A172 (cell line): ENCODE results near the gene CELF6. TPM values are rescaled to one million over a fixed set of nuclear protein-coding genes. Genes with fewer than 3 reads are reported as not detected.

Source experiments
- DNase-seq: peaks from one replicate; pipeline ENCODE4 v3.0.0-alpha.2; 2015; ENCODE audit warnings: low spot score
- total RNA-seq: library from RNA; depleted of rRNA; stranded (reverse); fragments of >200 nt; shearing (Covaris generic); gene quantifications from 2 replicates; pipeline ENCODE4 v1.2.3, GENCODE V29; 2014; rRNA removed

CELF6 gene
- total RNA-seq, result not detected in 2 replicates

DNA sequence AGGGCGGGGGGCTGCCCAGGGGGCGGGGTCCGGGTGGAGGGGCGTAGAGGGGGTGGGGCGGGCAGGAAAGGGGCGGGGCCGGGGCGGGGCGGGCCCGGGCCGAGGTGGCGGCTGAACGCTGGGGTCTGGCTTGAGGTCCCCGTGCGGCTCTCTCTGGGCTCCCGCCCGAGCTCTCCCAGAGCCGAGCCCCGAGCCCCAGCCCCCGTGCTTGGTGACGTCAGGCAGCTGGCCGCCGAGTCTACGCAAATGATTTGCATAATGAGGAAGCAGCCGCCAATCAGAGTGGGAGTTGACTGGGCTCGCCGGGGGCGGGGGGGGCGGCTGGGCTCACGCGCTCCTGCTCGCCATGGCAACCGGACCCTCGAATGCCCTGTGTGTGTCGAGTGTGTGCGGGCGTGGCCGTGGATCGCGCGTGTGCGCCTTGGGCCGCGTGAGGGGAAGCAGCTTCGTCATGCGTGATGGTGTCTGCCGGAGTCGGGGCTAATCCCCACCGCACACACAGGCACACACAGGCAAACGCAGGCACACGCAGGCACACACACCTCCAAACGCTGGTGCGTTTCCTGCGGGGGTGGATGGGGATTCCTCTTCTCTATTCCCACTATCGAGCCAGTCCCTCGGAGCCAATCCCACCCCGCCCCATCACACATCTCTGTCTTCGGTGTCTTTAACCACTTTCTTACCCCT lies at the start of gene CELF6:
CELF6 (minus strand) TSS at position 173 of the 687 bp plus-strand sequence. CDS start 283 bp downstream, outside the sequence.
- peak; percentile 57 for DNase-seq

DNA sequence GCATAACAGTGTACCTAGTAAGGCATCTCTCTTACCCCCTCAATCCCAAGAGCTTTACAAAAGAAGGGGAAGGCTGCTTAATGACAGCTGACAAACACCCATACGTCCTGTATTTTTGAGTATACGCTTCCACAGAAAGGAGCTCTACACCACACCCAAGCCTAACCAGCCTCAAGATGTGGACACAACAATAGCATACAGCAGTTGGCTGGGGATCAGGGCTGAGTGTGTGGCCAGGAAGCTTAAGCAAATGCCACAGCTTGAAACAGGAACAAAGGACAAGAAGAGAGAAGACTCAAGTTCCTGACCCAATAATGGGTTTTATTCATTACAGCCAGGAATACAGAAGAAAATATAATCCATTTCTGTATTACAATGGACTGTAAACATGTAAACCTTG lies 48.9 kb upstream of the CELF6 start:
- DNase-seq, result no peak

DNA sequence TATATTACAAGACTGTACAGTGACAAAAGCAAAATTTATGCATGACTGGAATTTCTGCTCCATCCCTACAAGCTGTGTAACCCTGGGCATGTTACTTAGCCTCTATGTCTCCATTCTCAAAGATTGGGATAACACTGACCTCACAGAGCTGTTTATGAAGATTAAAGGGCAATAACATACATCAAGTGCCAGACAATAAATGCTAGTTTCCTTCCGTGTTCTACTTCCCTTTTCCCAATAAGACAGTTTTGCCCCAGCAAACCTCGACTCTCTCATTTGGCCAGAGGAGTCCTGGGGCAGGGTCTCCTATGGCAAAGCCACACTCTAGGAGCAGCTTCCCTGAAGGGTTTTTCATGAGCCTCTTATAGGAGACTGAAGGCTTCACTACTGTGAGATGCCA lies 48.4 kb upstream of the CELF6 start:
- DNase-seq, result no peak

DNA sequence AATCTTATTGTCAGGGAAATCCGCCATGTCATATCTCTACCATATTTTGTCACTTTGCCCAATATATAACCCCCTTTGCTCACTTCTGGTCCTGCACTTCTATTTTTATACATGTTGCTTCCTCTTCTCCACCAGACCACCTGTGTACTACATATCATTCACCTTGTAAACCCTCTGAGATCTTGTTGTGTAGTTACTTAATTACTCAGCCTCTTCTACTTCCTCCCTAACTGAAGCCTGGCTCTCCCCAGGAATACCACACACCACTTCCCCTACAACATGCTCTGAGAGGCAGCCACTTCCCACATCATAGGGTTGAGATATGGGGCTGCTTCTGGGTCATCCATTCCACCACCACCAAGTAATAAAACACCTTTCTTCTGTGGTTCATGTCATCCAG lies 45.9 kb upstream of the CELF6 start:
- DNase-seq, result no peak

DNA sequence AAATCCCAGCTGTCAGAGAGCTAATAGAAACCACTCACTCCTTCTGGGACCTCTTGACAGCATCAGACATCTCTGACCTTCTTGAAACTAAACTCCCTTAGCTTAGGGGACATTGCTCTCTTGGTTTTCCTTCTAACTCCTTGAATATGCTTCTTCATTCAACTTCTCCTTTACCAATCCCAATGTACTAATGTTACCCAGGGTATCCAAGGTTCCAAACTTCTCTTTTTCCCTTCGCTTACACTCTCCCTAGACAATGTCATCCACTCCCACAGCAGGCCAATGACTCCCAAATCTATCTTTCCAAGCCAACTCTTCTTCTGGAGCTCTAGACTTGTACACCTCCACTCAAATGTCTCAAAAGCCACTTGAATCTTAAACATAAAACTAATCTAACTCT lies 41.2 kb upstream of the CELF6 start:
- no peak for DNase-seq

DNA sequence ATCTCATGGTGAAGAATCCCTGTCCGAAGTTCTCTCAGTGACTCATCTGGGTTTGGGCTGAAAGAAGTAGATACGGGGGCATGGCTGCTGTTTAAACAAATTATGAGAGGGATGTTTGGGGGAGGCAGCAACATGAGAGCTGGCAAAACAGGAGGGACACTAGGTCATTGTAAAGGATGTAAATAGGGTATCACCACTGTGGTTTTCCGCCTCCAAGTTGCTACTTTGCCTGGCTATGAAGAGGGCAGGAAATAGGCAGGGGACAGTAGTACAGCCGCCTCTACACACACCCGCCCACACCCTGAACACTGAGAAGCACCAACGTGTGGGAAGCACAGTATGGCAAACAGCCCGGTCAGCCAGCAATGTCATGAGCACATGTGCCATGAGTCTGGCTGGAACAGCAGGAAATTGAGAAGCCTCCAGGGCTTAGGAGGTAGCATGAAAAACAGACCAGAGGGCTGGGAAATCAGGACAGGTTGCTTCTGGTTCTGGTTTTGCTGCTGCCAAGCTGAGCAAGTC lies 38.8 kb upstream of the CELF6 start:
- peak; percentile 69 for DNase-seq

DNA sequence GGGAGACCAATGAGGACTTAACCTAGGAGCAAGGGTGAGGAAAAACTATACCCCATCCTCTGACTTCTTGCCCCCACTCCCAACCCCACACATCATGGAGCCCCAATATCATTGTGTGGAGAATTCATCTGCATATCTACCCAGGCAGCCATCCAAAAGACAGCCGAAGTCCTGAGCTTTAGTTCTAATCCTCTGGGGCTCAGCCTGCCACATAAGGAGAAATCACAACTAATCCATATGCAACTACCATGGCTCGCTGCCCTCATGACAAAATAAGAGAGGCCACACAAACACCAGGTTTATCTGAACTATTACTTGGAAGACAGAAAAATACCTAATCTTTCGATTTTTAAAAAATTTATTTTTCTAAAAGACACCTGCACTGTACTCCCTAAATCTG lies 38.2 kb upstream of the CELF6 start:
- DNase-seq, result no peak

DNA sequence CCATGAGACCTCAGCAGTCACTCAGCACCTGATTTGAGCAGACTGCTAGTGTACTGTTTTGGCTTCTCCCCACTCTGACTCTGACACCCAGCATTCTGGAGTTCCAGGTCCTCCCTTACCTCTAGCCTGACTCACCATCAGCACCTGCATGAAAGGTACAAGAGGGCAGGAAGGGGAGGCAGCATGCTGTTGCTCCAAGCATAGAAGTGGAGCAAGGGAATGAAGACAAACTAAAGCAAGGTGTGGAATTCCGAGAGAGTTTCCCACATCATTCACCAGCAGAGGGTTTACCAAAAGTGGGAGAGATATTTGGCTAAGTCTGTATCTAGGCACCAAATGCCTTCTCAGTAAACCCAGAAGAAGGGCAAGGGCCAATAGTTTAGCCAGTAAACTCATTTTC lies 34.5 kb upstream of the CELF6 start:
- DNase-seq, result no peak

DNA sequence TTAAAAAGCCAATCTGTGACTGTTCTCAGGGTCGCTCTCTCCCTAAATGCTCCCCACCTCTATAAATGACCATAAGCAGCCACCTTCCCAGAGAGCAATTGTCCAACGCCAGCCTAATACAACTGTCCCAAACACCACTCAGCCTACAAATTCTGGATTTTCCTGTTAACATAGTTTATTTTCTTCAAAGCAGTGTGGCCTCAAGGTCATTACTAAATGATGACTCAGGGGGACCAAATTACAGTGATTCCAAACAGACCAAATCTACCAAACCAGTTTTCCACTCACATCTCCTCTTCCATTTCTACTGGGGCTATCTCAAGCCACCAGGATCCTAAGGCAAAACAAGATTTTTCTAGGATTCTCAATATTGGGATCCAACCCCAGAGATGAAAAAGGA lies 33.3 kb upstream of the CELF6 start:
- no peak for DNase-seq

DNA sequence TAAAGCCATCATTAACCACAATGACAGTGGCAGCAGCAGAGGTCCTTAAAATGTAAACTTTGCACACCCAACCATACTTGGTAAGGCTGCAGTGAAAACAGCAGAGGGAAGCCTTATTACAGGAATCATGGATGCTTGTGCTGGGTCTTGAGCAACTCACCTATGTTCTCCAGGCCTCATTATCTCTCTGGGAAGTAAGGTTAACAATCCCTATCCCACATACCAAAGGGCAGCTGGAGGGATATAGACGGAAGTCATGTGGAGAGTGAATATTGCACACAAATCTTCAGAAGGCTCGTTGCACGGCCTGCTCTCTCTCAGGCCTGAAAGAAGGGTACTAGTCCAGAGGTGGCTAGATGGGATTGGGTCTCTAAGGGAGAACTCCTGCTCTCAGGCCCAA lies 25.8 kb upstream of the CELF6 start:
- DNase-seq, result no peak

DNA sequence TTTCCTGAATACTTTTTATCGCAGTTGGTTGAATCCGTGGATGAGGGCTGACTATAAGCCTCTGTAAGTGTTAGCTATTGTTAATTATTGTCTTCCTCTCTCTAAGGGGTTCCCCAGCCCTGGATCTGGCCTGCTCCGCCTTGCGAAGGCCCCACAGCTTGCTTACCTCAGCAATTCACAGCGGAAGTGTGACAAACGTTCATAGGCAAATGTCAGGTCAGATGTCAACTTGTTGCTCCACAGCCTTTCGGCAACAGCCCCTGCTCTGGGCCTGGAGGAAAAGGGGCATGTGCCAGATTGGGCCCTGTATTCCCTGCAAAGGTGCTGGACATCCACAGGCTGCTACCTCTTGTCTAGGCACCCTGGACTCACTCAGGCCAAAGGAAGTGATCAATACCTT lies 25.3 kb upstream of the CELF6 start:
- DNase-seq, result no peak

DNA sequence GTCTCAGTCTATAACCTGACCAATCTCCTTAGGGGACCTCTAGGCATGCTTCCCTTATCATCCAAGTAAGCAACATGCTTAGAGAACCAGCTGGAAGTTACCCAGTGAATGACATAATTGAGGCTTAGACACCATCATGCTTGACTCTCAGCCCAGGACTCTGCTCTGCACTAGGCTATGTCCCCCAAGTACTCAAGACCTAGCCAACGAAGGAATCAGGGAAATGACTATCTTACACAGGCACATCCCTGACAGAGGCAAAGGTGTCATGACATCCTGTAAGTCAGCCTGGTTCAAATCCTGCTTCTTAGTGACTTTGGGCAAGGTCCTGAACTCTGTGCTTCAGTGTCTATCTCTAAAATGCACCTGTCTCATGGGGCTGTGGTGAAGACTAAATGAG lies 24.6 kb upstream of the CELF6 start:
- no peak for DNase-seq

DNA sequence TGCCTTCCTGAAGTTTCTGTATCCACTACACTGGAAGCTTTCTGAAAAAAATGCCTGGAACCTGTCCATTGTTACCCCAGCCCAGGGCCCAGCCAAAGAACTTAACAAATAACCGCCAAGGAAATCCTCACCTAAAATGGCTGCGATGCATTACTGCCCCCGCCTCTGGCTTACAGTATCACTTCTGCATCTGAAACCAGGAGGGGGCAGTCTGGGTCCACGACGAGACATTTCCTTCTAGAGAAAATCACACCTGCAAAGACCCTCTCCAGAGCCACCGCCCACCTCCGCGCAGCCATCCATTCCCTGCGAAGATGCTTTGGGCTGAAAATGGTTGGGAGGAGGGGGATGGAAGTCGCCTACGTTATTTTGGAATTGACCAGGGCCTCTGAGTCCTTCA lies 22.4 kb upstream of the CELF6 start:
- DNase-seq, result peak; percentile 16

DNA sequence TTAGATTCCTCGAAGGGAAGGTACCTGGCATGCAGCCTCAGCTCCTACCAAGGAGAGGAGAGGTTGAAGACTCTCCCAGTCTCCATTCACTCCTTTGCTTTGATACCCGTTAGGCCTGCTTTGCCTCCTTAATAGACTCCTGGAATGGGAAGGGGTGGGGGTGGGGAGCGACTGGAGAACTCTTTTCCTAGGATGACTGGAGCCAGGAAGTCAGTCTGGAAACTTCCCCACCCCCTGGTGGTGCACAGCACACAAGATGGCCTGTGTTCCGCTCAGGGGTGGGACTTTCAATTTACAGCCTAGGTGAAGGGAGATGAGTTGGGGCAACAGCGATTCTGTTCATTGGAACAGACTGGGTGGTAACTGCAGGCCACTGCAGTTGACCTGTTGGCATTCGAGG lies 21.4 kb upstream of the CELF6 start:
- DNase-seq, result peak; percentile 15

DNA sequence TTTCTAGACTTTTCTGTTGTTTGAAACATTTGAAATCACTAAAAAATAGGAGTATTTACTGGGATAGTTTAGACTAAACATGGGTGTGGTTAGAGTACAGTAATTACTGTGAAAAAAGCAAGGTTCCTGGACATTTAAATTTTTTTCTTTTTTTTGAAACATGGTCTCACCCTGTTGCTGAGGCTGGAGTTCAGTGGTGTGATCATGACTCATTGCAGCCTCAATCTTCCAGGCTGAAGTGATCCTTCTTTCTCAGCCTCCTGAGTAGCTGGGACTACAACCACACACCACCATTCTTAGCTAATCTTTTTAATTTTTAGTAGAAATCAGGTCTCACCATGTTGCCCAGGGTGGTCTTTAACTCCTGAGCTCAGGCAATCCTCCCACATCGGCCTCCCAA lies 20.4 kb upstream of the CELF6 start:
- peak; percentile 26 for DNase-seq

DNA sequence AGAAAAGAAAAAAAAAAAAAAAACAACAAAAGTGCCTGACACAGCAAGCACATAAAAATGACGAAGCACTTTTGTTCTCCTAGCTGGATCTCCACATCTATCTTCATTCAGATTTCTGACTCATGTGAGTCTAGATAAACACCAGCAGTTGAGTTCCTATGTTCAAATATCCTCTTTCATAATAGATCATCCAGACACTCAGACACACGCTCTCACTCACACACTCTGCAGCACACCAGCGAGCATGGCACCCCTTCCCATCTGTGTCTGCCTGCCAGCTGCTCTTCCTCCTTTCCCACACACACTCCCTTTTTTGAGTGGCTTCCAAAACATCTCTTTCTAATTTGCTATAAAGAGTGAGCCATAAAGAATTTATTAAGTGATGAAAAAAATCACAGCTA lies 19.8 kb upstream of the CELF6 start:
- DNase-seq, result peak; percentile 73

DNA sequence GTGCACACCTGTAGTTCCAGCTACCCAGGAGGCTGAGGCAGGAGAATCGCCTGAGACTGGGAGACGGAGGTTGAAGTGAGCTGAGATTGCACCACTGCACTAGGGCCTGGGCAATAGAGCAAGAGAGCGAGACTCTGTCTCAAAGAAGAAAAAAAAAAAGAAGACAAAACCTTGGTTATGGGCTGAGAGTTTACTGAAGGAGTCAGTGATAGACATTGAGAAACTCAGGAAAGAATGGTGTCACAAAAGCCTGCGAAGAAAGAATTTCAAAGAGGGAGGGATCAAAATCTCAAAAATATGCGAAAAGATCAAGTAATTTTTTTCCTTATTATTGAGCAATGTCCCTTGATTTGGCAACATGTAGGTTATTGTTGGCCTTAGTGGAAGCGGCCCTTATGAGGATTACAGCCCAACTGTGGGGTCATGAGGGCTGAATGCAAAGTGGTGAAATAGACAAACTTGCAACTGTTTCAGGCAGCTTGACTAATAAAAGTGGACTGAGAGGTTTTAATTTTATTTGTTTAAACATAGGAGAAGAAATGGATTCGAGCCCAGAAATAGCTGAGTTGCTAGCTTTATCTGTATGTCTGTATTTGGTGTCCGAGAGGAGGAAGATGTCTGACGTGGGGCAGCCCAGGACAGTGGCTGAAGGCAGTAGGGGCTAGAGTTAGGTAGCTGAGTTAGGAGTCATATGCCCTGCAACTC lies 18.8 kb upstream of the CELF6 start:
- DNase-seq, result no peak

DNA sequence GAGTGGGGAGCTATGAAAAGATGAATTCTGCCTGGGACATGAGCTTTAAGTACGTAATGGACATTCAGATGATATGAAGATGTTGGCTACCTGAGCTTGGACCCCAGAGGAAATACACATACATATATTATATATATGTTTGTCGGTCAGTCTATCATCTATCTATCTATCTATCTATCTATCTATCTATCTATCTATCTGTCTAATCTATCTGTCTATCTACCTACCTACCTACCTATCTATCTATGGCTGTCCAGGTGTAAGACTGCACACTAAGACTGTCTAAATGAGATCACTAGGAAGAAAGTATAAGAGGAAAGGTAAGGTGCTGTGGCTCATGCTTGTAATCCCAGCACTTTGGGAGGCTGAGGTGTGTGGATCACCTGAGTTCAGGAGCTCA lies 18.2 kb upstream of the CELF6 start:
- DNase-seq, result no peak

DNA sequence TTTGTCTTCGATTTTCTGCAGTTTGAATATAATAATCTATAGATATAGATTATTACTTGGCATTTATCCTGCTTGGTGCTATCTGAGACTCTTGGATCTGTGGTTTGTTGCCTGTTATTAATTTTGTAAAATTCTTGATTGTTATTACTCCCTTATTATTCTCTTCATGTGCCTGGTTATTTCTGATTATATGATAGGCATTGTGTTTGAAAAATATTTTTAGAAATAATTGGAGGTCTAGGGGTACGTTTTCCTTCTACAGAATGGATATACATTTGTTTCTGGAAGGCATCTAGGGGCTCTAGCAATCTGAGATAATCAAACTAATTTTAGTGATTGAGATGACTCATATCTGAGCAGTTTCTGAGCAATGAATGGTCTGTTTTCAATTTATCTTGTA lies 14.9 kb upstream of the CELF6 start:
- no peak for DNase-seq

DNA sequence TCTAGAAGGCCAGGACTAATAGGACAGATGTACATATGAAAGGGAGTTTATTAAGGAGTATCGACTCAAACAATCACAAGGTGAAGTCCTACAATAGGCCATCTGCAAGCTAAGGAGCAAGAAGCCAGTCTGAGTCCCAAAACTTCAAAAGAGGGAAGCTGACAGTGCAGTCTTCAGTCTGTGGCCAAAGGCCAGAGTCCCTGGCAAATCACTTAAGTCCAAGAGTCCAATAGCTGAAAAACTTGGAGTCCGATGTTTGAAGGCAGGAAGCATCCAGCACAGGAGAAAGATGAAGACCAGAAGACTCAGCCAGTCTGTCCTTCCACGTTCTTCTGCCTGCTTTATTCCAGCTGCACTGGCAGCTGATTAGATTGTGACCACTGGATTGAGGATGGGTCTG lies 11.1 kb upstream of the CELF6 start:
- no peak for DNase-seq

DNA sequence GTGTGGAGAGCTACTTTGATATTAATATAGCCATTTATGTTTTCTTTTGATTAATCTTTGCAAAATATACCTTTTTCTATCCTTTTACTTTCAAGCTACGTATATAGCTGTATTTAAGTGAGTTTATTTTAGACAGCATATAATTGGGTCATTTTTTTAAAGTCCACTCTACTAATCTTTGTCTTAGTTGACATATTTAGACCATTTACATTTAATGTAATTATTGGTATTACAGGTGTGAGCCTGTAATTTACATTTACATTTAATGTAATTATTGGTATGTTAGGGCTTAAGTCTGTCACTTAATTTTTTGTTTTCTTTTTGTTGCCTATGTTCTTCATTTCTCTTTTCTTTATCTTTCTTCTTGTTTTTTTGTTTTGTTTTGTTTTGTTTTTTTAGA lies 3.8 kb upstream of the CELF6 start:
- DNase-seq, result no peak

DNA sequence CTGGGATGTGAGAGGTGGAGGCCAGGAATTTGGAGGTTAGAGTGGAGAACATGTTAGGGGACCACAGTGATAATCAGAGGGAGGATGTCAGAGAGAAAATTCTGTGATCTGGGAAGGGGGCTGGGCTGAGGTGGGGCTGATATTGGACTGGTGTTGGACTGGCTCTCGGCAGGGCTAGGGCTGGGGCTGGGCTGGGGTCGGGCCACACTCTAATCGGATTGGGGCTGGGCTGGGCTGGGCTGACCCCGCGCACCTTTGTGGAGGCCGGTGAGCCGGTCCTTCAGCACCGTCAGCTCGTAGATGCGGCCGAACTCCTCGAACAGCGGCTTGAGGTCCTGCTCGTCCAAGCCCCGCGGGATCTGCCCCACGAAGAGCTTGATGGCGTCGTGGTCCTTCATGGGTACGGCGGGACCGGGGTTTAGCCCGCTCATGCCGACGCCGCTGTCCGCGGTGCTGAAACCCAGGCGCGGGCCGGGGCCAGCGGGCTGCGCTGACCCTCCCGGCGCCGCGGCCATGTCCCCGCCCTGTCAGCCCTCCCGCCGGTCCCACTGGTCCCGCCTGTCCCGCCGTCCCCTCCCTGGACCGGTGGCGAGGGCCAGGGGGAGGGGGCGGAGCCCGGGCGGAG lies 485 bp downstream of the CELF6 start:
- DNase-seq, result peak; percentile 45

DNA sequence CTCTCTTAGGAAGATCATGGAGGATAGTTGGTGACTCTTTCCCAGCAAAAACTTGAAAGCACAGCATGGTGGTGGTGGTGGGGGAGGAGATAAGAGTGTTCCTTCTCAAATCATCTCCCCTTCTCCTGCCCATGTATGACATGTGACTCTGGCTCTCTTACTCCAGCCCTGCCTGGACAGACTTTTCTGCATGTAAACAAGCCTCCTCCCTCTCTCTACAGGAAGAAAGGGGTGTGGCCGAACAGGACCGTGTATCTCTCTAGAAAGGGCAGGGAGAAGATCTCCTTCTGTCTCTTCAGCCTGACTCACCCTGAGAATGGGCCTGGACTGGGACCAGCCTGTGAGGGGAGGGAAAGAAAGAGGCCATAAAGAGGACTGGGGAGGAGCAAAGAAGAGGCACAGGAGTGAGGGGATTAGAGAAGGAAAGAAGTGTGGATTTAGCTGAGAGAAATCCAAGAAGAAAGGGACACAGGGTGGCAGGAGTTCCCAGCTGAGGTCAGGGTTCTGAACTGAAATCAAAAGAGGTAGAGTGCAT lies 1.5 kb downstream of the CELF6 start:
- DNase-seq, result no peak
